ENCODE measurements around the gene ITPR1.

DNA sequence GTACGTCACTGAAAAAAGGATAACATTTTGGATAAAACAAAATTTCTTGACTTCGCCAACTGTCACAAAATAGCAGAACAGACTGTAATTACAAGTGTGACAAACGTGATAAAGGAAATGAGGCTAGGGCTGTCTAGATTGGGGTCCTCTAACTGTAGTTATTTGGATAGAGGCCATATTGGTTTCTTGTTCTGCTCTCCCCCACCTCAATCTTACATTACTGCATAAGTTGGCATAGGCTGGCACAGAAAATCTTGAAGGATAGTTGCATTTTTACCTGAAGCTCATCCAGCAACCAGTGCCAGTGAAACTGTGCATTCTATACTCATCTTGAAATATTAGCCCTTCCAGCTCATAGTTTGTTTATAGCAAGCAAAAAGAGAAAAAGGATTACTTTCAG, 84.6 kb downstream of the ITPR1 start:
- TF ChIP-seq, protein P1, sequence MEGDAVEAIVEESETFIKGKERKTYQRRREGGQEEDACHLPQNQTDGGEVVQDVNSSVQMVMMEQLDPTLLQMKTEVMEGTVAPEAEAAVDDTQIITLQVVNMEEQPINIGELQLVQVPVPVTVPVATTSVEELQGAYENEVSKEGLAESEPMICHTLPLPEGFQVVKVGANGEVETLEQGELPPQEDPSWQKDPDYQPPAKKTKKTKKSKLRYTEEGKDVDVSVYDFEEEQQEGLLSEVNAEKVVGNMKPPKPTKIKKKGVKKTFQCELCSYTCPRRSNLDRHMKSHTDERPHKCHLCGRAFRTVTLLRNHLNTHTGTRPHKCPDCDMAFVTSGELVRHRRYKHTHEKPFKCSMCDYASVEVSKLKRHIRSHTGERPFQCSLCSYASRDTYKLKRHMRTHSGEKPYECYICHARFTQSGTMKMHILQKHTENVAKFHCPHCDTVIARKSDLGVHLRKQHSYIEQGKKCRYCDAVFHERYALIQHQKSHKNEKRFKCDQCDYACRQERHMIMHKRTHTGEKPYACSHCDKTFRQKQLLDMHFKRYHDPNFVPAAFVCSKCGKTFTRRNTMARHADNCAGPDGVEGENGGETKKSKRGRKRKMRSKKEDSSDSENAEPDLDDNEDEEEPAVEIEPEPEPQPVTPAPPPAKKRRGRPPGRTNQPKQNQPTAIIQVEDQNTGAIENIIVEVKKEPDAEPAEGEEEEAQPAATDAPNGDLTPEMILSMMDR (IDR thresholded peaks at IDR 0.05) = no peak
- no peak for TF ChIP-seq POLR2A (IDR thresholded peaks at IDR 0.05)

Data from thyroid gland (tissue), 4 donors.